Stomach (tissue), 9 donors: ENCODE data around the gene ZMIZ2. TPM values are rescaled to one million over a fixed set of nuclear protein-coding genes. Genes with fewer than 3 reads are reported as not detected.

ENCODE experiments used
- DNase-seq, 2 donors: peaks; one replicate each; pipeline versions ENCODE4 v3.0.0 to v3.0.0-alpha.2; 2013 to 2019
- H3K27ac ChIP-seq, 5 donors: fragments of 200-600 bp in 4 of 5; sonication (generic) in 4 of 5; one replicate each; pipeline ENCODE4 v1.5.1; 2013 to 2019; ENCODE audit warnings: mild to moderate bottlenecking in 1 of 5, moderate library complexity in 1 of 5
- H3K27me3 ChIP-seq, 3 donors: fragments of 200-600 bp; sonication (generic); one replicate each; pipeline ENCODE4 v1.5.1; 2017 to 2019; ENCODE audit warnings: mixed run types in 1 of 3
- H3K36me3 ChIP-seq, 4 donors: fragments of 200-600 bp; sonication (generic); 1 replicate in 3 of 4; 2 replicates in 1 of 4; pipeline ENCODE4 v1.5.1; 2016 to 2019
- H3K4me1 ChIP-seq, 4 donors: fragments of 200-600 bp; sonication (generic); one replicate each; pipeline ENCODE4 v1.5.1; 2016 to 2019
- H3K4me3 ChIP-seq, 4 donors: fragments of 200-600 bp; sonication (generic) in 3 of 4; one replicate each; pipeline ENCODE4 v1.5.1; 2016 to 2019; ENCODE audit warnings: mild to moderate bottlenecking in 1 of 4
- H3K9me3 ChIP-seq, 4 donors: fragments of 200-600 bp; sonication (generic); one replicate each; pipeline ENCODE4 v1.5.1; 2016 to 2019
- CTCF ChIP-seq, 7 experiments: fragments of 450-650 bp in 4 of 7; fragments of 200-600 bp in 3 of 7; sonication (generic) in 3 of 7; IDR thresholded peaks; one replicate each; pipeline ENCODE4 v1.5.1; 2016 to 2019; ENCODE audit warnings: antibody characterized with exemption in 7 of 7, control low read depth in 2 of 7, mild to moderate bottlenecking in 1 of 7
- EP300 ChIP-seq: sonication (generic); formaldehyde crosslinking; IDR thresholded peaks from one replicate; pipeline ENCODE4 v1.6.1; 2017; ENCODE audit warnings: antibody characterized with exemption
- POLR2A ChIP-seq, 4 donors: fragments of 450-650 bp; IDR thresholded peaks; one replicate each; pipeline ENCODE4 v1.6.1; 2016; ENCODE audit warnings: antibody characterized with exemption in 4 of 4, control low read depth in 2 of 4, mild to moderate bottlenecking in 1 of 4, moderate library complexity in 1 of 4
- POLR2AphosphoS5 ChIP-seq, 3 donors: sonication (generic); formaldehyde crosslinking; IDR thresholded peaks; one replicate each; pipeline ENCODE4 v1.6.1; 2016; ENCODE audit warnings: antibody characterized with exemption in 3 of 3
- WGBS, 5 donors: extraction: QIAGEN DNeasy Blood & Tissue Kit in 3 of 5; methylation state at CpG; one replicate each; pipeline versions ENCODE4 v1.1.5 to v1.1.7; 2013 to 2018; 5-methylcytosine and 5-hydroxymethylcytosine counted together
- intact Hi-C: fragments of 100-400 bp; cut with DNase I; formaldehyde crosslinking; loops from one replicate; pipeline ENCODE4 v1.15.1; 2023; ENCODE audit warnings: low total_unique reads
- polyA plus RNA-seq, 3 donors: library from polyadenylated mRNA; stranded (reverse); fragments of 200-250 nt; gene quantifications; one replicate each; pipeline ENCODE4 v1.2.3, GENCODE V29; 2013
- total RNA-seq, 5 donors: library from RNA; depleted of rRNA; stranded (reverse); fragments of >200 nt; gene quantifications; one replicate each; pipeline versions ENCODE4 v1.1.0 to v1.2.3, GENCODE V29; 2014 to 2016
- donor health status: healthy with polysubstance abuse.
- donor health status: Bipolar disorder and iron deficiency.
- donor health status: healthy.

ZMIZ2 gene
- total and polyA plus RNA-seq, 8 donors = 14.5 to 108 (median 29.5) TPM

GRCh38 chr7:44733708-44734481 is 14.8 kb upstream of the ZMIZ2 start:
- no peaks in the 10 kb centered on the region for H3K4me1 ChIP-seq
- H3K36me3 ChIP-seq = no peaks in the 10 kb centered on the region
- no peak overlapping the region for H3K4me3 ChIP-seq
- TF ChIP-seq EP300 = no peak
- no peaks in the 10 kb centered on the region for H3K9me3 ChIP-seq
- no peak for DNase-seq
- 64 to 79% (median 73%) methylated on average over 5 of the region's 5 CpGs for WGBS, 5 donors
- H3K27ac ChIP-seq = no peak overlapping the region
- H3K27me3 ChIP-seq = no peaks in the 10 kb centered on the region
- intact Hi-C loops = no loop called here

GRCh38 chr7:44735403-44736165 is 13.1 kb upstream of the ZMIZ2 start:
- H3K4me3 ChIP-seq = no peak overlapping the region
- 72 to 82% (median 81%) methylated on average over 5 of the region's 5 CpGs for WGBS, 5 donors
- H3K27ac ChIP-seq = no peak overlapping the region
- DNase-seq = no peak
- H3K36me3 ChIP-seq = no peaks in the 10 kb centered on the region
- intact Hi-C loops = no loop called here
- H3K9me3 ChIP-seq = no peaks in the 10 kb centered on the region
- no peaks in the 10 kb centered on the region for H3K27me3 ChIP-seq
- TF ChIP-seq CTCF (IDR thresholded peaks at IDR 0.05) = no peak
- no peak for TF ChIP-seq EP300
- no peak for TF ChIP-seq POLR2AphosphoS5 (IDR thresholded peaks at IDR 0.05)
- no peak for TF ChIP-seq POLR2A (IDR thresholded peaks at IDR 0.05)
- H3K4me1 ChIP-seq = no peaks in the 10 kb centered on the region

- WGBS, 5 donors = 74 to 90% (median 76%) methylated on average over 3 of the region's 3 CpGs
- H3K9me3 ChIP-seq = no peaks in the 10 kb centered on the region
- H3K4me1 ChIP-seq = no peaks in the 10 kb centered on the region
- DNase-seq = no peak
- intact Hi-C loops = no loop called here
- no peak overlapping the region for H3K4me3 ChIP-seq
- no peaks in the 10 kb centered on the region for H3K27me3 ChIP-seq
- no peak overlapping the region for H3K27ac ChIP-seq
- no peaks in the 10 kb centered on the region for H3K36me3 ChIP-seq
- TF ChIP-seq POLR2A (IDR thresholded peaks at IDR 0.05) (no peak), CTCF (IDR thresholded peaks at IDR 0.05) (no peak), POLR2AphosphoS5 (IDR thresholded peaks at IDR 0.05) (no peak), EP300 (no peak)
Observed at GRCh38 chr7:44736896-44737295, 11.8 kb upstream of the ZMIZ2 start.

GRCh38 chr7:44738051-44738723 is 10.5 kb upstream of the ZMIZ2 start:
- no peaks in the 10 kb centered on the region for H3K36me3 ChIP-seq
- H3K4me1 ChIP-seq = no peaks in the 10 kb centered on the region
- no peak for DNase-seq
- no peak overlapping the region for H3K4me3 ChIP-seq
- no peak overlapping the region for H3K27ac ChIP-seq
- no peaks in the 10 kb centered on the region for H3K27me3 ChIP-seq
- WGBS, 5 donors = 87 to 94% (median 91%) methylated on average over 4 of the region's 4 CpGs
- no peak for TF ChIP-seq EP300
- no peak for TF ChIP-seq CTCF (IDR thresholded peaks at IDR 0.05)
- no peak for TF ChIP-seq POLR2A (IDR thresholded peaks at IDR 0.05)
- TF ChIP-seq POLR2AphosphoS5 (IDR thresholded peaks at IDR 0.05) = no peak
- intact Hi-C loops = no loop called here
- H3K9me3 ChIP-seq = no peaks in the 10 kb centered on the region
